ENCODE data around the gene CNN2.

The CNN2 gene

GRCh38 chr19:1086613-1087012 is 60.2 kb downstream of the CNN2 start:
- H3K27ac ChIP-seq (replicated peaks), result peak overlapping the region; percentile 82
- no peak overlapping the region for H3K4me3 ChIP-seq (replicated peaks; ENCODE audit: insufficient read depth, low read length)
- H3K27me3 ChIP-seq (ENCODE audit: insufficient read depth, poor library complexity, severe bottlenecking), result no peaks in the 10 kb centered on the region
- TF ChIP-seq CTCF (IDR thresholded peaks at IDR 0.05; ENCODE audit: insufficient read depth, low read length) (no peak), REST (IDR thresholded peaks at IDR 0.05; ENCODE audit: insufficient replicate concordance, low read depth) (no peak), GABPA (IDR thresholded peaks at IDR 0.05; ENCODE audit: low read depth) (no peak), POLR2AphosphoS5 (IDR thresholded peaks at IDR 0.05; ENCODE audit: low read depth) (no peak; the same call in 1 of the 2 replicates), SPI1 (IDR thresholded peaks at IDR 0.05; ENCODE audit: borderline replicate concordance, low read depth) (no peak)
- DNase-seq (ENCODE audit: low read depth in 1 of 2, low spot score in 1 of 2), result no peak

GRCh38 chr19:1087813-1088415 is 61.5 kb downstream of the CNN2 start:
- H3K27me3 ChIP-seq (ENCODE audit: insufficient read depth, poor library complexity, severe bottlenecking), result no peaks in the 10 kb centered on the region
- TF ChIP-seq CTCF (IDR thresholded peaks at IDR 0.05; ENCODE audit: insufficient read depth, low read length) (no peak), GABPA (IDR thresholded peaks at IDR 0.05; ENCODE audit: low read depth) (no peak; the same call in 1 of the 2 replicates), SPI1 (IDR thresholded peaks at IDR 0.05; ENCODE audit: borderline replicate concordance, low read depth) (peak; percentile 96), REST (IDR thresholded peaks at IDR 0.05; ENCODE audit: insufficient replicate concordance, low read depth) (no peak), POLR2AphosphoS5 (IDR thresholded peaks at IDR 0.05; ENCODE audit: low read depth) (peak; percentile 94)
- H3K4me3 ChIP-seq (replicated peaks; ENCODE audit: insufficient read depth, low read length), result no peak overlapping the region
- peak overlapping the region; percentile 82 for H3K27ac ChIP-seq (replicated peaks)
- DNase-seq (ENCODE audit: low read depth in 1 of 2, low spot score in 1 of 2), result peak in 1 of 2 experiments; percentile 97

GRCh38 chr19:1088416-1089010 is 62.1 kb downstream of the CNN2 start:
- TF ChIP-seq REST (IDR thresholded peaks at IDR 0.05; ENCODE audit: insufficient replicate concordance, low read depth) (no peak), GABPA (IDR thresholded peaks at IDR 0.05; ENCODE audit: low read depth) (no peak), POLR2AphosphoS5 (IDR thresholded peaks at IDR 0.05; ENCODE audit: low read depth) (no peak), SPI1 (IDR thresholded peaks at IDR 0.05; ENCODE audit: borderline replicate concordance, low read depth) (no peak), CTCF (IDR thresholded peaks at IDR 0.05; ENCODE audit: insufficient read depth, low read length) (no peak)
- Histone ChIP-seq H3K27me3 (ENCODE audit: insufficient read depth, poor library complexity, severe bottlenecking) (no peaks in the 10 kb centered on the region), H3K4me3 (replicated peaks; ENCODE audit: insufficient read depth, low read length) (no peak overlapping the region), H3K27ac (replicated peaks) (peak overlapping the region; percentile 82)
- no peak for DNase-seq (ENCODE audit: low read depth in 1 of 2, low spot score in 1 of 2)

Data from HL-60 (cell line).